HG03064 (cell line): ENCODE measurements around the gene COP1.
"Not testable (repeated sequence)": the region's sequence is repeated elsewhere in the genome, so short reads cannot be mapped to it uniquely, and the experiment has no call there.

Source experiments
- ATAC-seq: cut with Tn5 transposase; IDR thresholded peaks from one replicate; pipeline ENCODE4 v1.9.1; 2021; ENCODE audit warnings: low read depth; ENCODE audit not compliant: unreplicated experiment

Gene COP1

DNA sequence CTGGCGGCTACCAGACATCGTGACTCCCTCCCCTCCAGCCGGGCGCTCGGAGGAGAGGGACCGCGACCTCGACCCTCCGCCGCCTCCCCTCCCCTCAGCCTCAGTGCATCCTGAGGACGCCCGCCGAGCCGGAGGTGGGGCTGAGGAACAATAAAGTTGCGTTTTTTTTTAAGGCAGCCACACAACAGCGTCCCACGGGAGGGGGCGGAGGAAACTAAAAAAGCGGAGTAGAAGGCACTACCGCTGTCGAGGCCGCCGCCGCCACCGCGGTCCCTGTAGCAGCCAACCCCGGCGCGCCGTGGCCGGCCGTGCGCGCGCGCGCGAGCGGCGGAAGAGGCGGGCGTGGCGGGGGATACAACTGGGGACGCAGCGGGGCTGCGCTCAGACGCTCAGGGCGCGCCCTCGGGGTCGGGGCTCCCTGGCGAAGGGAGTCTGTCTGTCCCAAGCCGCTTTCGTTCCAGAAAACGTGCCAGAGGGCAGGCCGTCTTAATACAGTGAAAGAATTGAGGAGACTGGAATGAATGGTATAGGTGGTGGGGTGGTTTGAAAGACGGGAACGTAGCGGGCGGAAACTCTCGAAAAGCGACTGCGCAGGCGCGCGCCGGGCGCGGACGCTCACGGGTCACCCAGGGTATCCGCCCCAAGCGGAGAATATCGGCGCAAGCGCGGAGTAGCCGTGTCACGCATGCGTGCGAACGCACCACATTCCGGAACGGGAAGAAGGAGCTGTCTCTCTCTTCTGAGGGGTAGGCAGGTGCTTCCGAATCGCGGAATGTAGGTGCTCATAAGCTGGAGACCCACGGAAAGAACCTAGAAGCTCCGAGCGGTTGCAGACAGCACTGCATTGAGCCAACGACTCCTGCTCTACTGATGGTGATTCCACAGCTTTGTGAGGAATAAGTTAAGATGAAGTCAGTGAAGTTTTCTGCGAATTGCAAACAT, at the start of gene COP1:
TSS of gene COP1 (minus strand) at position 326 of the 942 bp plus-strand sequence. CDS start at position 18, 308 bp downstream.
- peak; percentile 86 for ATAC-seq

DNA sequence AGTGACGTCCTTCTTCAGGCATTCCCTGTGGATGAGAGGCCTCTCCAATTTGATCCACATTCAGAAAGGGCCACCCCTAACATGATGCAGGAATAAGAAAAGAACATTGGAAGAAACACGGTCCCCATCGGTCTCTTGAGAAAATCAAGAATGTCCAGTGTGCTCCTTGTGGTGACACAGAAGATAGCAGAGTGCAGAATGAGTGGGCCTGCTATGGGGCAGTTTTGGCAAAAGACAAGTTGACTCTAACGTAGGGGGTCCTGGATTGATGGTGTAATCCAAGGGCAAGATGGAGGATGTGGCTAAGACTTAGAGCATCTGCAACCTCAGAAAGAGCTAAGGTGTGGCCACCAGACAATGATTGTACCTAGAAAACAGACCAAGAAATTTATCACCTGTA, 45.1 kb upstream of the COP1 start:
- no peak for ATAC-seq

DNA sequence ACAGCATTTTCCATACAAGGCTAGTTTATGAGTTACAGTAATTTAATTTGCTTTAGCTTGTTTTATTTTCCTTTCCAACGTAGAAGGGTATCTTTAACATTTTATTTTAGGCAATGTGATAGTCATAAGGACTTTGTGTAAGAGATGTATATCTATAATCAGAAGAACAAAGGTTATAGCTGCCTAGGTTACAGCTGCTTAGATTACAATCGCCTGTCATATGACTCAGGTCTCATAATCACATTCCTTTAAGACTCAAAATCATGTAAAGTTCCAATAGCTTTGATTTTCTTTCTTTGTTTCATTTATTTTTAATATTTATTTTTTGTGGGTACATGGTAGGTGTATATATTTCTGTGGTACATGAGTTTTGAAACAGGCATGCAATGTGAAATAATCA, 37.8 kb upstream of the COP1 start:
- no peak for ATAC-seq

DNA sequence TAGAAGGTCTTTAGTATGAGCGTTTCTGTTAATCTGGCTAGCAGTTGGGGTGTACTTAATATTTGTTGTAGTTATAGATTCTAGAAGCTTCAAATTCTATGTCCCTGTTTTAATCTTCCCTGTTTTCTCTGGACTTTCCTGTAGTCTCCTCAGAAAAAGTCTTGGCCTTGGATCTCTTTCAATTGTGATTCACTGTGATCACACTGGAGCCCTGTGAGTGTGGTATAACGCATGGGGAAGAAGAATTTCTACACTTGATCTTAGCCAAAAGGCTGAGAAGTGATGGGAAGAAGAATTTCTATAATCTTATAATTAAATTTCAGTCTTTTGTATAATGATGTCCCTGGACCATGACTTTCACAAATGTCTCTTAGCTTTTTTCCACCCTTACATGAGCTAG, 36.7 kb upstream of the COP1 start:
- no peak for ATAC-seq

DNA sequence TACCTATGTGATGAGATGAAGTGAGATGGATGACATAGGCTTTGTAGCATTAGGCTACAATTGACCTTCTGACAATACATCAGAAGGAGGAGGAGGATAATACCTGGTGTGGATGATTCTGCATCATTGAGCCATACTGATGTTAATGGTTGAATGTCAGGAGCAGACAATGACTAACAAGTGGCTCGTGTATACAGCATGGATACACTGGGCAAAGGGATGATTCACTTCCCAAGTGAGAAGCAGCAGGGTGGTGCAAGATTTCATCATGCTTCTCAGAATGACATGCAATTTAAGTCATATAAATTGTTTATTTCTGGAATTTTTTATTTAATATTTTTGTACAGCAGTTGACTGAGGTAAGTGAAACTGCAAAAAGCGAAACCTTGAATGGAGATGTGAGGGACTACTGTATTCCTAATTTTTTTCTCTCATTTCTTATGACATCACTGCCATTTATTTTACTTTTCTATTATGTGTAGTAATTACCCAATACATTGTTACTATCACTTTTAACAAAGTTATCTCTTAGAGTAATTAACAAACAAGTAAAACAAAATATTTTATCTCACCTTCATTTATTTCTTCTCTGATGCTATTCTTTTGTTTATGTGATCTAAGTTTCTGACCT, 34.4 kb upstream of the COP1 start:
- no peak for ATAC-seq

DNA sequence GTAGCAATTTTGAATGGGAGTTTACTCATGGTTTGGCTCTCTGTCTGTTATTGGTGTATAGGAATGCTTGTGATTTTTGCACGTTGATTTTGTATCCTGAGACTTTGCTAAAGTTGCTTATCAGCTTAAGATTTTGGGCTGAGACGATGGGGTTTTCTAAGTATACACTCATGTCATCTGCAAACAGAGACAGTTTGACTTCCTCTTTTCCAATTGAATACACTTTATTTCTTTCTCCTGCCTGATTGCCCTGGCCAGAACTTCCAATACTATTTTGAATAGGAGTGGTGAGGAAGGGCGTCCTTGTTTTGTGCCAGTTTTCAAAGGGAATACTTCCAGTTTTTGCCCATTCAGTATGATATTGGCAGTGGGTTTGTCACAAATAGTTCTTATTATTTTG, 26.6 kb upstream of the COP1 start:
- ATAC-seq: not testable (repeated sequence)

DNA sequence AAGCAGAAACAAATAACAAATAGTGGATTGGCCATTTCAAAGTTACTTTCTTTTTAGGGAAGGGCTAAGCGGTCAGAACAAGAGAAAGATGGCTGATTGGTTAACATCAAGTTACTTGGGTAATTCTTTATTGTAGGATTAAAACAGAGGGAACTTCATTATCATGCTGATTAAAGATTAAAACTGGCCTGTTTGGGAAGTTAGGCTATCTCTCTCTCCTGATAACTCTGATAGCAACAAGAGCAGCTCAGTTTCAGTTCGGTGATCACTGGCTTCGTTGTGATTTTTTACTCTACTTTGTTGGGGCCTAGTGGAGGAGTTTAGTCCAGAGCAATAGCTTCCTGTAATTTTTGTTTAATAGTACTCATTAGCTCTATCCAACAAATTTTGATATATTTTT, 20.5 kb upstream of the COP1 start:
- ATAC-seq: no peak

DNA sequence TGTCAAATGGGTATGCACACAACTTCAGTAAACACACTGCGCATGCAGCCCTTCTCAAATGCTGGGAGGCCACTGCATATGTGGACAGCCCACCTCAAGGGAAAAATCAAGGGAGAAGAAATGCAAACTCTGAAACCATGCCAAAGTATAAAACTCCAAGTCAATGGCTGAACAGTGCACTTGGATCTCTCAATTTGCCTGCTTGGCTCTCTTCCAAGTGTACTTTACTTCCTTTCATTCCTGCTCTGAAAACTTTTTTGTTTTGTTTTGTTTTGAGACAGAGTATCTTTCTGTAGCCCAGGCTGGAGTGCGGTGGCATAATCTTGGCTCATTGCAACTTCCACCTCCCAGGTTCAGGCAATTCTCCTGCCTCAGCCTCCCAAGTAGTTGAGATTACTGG, 18.8 kb upstream of the COP1 start:
- no peak for ATAC-seq

DNA sequence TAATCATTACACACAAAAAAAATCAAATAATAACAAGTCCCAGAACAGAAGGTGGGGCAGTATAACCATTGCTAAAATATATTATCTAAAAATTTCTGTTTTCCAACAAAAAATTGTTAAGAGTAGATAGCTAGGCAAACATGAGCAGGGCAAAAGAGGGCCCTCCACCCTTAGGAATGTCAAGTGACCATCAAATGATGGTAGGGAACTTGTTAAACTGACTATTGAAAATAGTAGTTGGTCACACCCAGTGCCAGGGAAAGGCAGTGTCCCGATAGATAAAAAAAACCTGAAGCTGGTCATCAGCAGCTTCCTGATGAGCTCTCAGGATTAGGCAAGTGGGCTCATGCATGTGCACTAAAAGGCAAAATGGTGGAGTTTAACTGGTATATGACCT, 18.4 kb upstream of the COP1 start:
- no peak for ATAC-seq

DNA sequence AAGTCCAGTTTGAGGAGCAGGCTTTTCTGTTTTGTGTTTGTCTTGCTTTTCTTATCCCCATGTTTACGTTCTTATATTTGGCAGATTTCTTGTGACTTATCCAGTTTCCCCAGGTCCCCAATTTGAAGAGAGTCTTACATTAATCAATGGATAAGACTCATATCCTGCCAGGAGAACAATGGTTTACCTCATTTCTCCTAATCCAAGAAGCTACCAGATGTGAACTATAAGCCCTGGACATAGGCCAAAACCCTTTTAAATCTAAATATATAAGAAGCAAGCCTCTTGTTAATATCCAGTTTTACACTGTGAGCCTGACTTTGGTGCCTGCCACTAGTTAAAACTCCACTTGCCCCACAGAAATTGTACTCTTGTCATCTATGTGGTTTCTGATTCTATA, 15.1 kb upstream of the COP1 start:
- ATAC-seq: no peak

DNA sequence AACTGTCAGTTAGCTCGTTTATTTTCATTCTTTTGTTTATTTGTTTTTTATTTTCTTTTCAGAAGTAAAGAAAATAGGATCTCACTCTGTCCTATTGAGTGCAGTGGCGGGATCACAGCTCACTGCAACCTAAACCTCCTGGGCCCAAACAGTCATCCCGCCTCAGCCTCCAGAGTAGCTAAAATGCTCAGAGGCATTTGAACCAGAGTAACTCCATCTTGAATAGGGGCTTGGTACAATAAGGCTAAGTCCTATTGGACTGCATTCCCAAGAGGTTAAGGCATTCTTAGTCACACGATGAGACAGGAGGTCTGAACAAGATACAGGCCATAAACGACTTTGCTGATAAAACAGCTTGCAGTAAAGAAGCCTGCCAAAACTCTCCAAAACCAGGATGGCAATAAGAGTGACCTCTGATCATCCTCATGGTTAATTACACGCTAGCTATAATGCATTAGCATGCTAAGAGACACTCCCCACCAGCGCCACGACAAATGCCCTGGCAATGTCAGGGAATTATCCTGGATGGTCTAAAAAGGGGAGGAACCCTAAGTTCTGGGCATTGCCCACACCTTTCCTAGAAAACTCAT, 13.1 kb upstream of the COP1 start:
- no peak for ATAC-seq

DNA sequence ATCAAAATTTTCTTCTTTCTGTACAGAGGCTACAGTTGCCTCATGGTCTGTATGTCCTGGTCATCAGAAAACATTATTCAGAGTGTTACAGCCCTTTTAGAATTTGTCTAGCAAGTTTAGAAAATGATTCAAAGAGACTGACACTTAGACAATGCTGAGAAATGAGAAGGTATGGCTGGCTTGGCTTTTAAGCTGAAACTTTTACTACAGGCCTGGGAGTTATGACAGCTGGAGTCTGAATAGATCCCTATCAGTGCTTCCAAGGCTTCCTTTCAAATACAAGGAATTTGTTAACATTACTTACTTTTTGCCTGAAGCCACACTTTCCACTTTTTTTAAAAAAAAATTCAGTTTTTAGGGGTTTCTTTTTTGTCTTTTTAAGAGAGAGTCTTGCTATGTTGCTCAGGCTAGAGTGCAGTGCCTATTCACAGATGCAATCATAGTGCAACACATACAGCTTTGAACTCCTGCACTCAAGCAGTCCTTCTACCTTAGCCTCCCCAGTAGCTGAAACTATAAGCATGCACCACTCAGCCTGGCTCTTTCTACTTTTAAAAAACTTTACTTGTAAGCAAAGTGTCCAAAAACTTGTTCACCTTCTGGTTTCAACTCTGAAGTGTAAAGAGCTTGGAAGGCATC, 10.5 kb upstream of the COP1 start:
- no peak for ATAC-seq

DNA sequence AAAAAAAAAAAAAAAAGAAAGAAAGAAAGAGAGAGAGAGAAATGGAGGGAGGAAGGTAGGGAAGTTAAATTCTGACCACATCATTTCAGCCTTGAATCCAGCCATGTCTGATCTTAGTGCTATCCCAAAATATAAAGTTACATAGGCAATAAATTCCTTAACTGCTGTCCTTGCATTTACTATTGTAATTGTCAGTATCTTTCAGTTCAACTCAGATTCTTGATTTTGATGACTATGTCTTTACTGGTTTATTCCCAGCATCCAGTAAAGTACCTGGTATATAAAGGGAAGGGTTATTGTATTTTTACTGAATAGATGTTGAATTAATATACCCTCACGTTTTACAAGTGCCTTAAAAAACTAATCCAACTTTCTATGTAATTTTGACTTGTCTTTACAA, 8.9 kb upstream of the COP1 start:
- ATAC-seq: no peak

DNA sequence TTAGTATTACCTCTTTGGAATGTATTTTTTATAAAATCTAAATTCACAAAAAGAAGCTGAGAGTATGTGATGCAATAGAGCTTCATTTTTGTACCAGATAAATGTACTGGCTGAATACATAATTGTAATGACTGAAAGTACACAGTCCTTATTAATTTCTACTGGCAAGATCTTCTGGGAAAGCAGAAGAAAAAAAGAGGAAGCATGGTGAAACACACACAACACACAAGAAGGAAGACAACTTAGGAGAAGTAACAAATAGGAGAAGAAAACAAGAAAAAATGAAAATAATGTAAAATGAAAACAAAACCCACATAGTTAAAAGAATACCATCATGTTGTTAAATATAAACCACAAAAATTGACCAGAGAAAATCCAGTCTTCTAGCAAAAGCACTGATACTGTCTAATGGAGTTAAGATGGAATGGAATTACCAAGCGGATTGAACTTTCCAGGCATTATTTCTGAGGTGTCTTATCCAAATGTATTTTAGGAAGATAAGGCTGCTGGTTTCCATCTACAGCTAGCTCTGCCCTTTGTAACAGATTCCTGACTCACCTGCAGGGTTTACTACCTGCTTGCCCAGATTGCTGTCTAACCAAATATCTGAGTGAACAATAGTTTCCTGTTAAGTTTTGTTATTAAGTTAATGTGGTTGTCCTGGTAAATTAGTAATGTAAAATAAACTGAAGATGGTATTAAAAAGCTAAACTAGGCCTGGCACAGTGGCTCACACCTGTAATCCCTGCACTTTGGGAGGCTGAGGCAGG, 4.5 kb upstream of the COP1 start:
- ATAC-seq: no peak

DNA sequence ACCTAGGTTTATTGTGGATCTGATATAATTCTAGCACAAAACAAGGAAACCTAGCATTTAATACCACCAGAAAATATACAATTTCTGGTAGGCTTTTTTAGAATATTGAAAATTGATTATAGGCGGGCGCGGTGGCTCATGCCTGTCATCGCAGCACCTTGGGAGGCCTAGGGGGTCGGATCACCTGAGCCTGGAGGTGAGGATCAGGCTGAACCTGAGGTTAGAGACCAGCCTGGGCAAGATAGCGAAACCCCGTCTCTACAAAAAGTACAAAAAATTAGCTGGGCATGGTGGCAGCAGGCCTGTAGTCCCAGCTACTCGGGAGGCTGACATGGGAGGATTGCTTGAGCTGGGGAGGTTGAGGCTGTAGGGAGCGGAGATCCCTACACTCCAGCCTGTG, 948 bp upstream of the COP1 start:
- ATAC-seq: no peak

DNA sequence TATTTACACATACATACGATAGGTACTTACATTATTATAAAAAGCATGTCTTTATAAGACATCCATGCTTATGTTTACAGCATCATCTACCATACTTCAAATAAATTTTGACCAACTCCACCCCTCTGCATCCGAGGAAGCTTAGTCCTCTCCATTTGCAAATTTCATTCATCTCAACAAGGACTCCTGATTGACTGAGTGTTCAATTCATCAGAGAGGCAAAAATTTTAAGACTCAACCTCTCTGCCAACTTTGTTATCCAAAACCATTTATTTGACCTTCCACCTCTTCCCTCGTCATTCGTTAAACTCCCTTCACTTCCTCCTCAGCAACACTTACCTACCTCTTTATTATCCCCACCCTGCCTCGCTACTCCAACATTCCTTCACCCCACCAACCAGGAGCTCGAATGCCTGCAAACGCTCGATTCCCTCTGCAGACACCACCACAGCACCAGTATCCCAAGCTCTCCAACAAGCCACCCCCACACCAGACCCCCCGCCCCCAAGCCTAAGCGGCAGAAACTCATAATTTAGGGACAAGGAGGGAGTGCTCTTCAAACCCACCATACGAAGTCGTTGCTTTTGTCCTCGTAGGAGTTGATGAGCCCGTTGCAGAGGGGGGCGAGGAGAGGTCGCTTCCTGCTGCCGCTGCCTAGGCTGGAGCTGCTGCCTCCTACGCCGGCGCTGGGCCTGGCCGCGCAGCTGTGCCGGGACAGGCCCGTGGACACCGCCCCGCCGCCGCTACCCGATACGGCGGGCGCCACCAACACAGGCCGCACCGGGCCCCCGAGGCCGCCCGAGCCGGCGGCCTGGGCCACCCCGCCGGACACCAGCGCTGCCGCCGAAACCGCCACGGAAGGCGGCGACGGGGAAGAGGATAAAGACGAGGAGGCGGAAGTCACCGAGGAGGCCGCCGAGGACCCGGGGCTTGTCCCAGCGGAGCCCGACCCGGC, 803 bp downstream of the COP1 start:
- ATAC-seq: peak; percentile 34

DNA sequence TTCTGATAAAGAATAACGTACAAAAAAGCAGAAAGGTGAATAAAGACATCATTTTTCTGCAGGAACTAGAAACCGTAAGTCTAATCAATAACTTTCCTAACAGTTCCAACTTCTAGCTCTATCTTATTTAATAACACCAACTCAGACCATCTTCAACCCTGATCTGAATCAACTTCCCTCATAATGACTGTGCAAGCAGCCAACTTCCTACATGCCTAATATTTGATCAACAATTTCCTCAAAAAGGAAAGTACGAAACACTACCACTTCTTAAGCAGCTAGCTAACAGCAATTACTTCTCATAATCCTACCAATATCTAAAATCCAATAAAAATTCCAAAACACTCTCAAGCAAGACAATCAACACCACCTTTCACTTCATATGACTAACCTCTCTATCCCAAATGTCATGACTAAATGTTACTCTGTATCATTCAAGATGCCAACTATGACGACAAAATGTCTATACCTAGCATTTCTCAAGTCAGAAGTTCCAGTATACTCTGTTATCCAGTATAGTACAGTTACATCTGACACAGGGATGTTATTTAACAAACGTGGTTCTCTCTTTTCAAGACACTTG, 1.7 kb downstream of the COP1 start:
- ATAC-seq: no peak

DNA sequence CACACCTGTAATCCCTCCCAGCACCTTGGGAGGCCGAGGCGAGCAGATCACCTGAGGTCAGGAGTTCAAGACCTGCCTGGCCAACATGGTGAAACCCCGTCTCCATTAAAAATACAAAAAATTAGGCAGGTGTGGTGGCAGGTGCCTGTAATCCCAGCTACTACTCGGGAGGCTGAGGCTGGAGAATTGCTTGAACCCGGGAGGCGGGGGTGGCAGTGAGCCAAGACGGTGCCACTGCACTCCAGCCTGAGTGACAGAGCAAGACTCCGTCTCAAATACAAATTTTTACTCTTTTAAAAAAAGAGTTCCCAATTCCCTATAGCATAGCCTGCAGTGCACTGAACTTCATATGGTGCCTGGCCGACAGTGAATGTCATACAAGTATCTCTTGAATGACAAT, 2.4 kb downstream of the COP1 start:
- ATAC-seq: not testable (repeated sequence)

DNA sequence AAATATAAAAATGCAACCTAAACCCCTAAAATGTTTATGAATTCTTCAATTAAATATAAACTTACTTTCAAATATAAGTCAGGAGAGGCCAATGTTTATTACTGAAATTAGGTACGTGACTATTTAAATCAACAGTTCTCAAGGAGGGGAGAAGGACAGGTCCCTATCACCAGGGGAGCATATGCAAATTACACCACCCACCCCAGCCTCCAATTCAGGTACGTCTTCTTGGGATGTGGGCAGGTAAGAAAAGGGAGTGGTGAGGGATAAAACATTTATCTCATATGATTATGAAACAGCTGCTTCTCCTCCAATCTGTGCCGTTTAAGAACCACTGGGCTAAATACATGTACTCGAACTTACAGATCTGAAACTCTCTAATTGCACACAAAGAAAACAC, 3.4 kb downstream of the COP1 start:
- no peak for ATAC-seq
